Measurements from ENCODE around the gene TMEM132D. TPM values are rescaled to one million over a fixed set of nuclear protein-coding genes. Genes with fewer than 3 reads are reported as not detected.

Gene TMEM132D
- total RNA-seq, 3 donors from 2014 or later, result 0.09 to 0.24 (median 0.12) TPM

GRCh38 chr12:129701631-129702101 lies 202.2 kb downstream of the TMEM132D start:
- Histone ChIP-seq H3K4me3 (no peak overlapping the region), H3K9me3 (peaks cover 19% of the 10 kb centered on the region), H3K4me1 (ENCODE audit: low read depth) (no peaks in the 10 kb centered on the region), H3K36me3 (ENCODE audit: low read depth) (no peaks in the 10 kb centered on the region)
- DNase-seq, result peak in 1 of 3 donors; percentile 2
- TF ChIP-seq CTCF (IDR thresholded peaks at IDR 0.05), result no peak
- intact Hi-C loops (cut with DNase I, micrococcal nuclease), result no loop called here
- no peak for ATAC-seq

- intact Hi-C loops (cut with DNase I, micrococcal nuclease), result no loop called here
These were observed 203.8 kb downstream of the TMEM132D start for GRCh38 chr12:129700036-129700435.

GRCh38 chr12:129696926-129697325 lies 206.9 kb downstream of the TMEM132D start:
- Histone ChIP-seq H3K9me3 (no peaks in the 10 kb centered on the region), H3K4me1 (ENCODE audit: low read depth) (no peaks in the 10 kb centered on the region), H3K4me3 (no peak overlapping the region), H3K36me3 (ENCODE audit: low read depth) (no peaks in the 10 kb centered on the region)
- intact Hi-C loops (cut with DNase I, micrococcal nuclease), result no loop called here
- DNase-seq, result peak in 1 of 3 donors; percentile 16
- no peak for ATAC-seq
- TF ChIP-seq CTCF (IDR thresholded peaks at IDR 0.05), result no peak

More at GRCh38 chr12:129700036-129700435, 203.8 kb downstream of the TMEM132D start:
- no peaks in the 10 kb centered on the region for H3K4me1 ChIP-seq (ENCODE audit: low read depth)
- peaks cover 10% of the 10 kb centered on the region for H3K9me3 ChIP-seq
- DNase-seq, result no peak
- TF ChIP-seq CTCF (IDR thresholded peaks at IDR 0.05), result no peak
- H3K36me3 ChIP-seq (ENCODE audit: low read depth), result no peaks in the 10 kb centered on the region
- ATAC-seq, result no peak
- no peak overlapping the region for H3K4me3 ChIP-seq

GRCh38 chr12:129696405-129696804 lies 207.4 kb downstream of the TMEM132D start:
- H3K4me1 ChIP-seq (ENCODE audit: low read depth), result no peaks in the 10 kb centered on the region
- no peaks in the 10 kb centered on the region for H3K9me3 ChIP-seq
- no peak overlapping the region for H3K4me3 ChIP-seq
- intact Hi-C loops (cut with DNase I, micrococcal nuclease), result no loop called here
- no peak for TF ChIP-seq CTCF (IDR thresholded peaks at IDR 0.05)
- ATAC-seq, result no peak
- no peak for DNase-seq
- H3K36me3 ChIP-seq (ENCODE audit: low read depth), result no peaks in the 10 kb centered on the region

- ATAC-seq (no peak), DNase-seq (no peak)
- H3K9me3 ChIP-seq, result no peaks in the 10 kb centered on the region
- H3K36me3 ChIP-seq (ENCODE audit: low read depth), result no peaks in the 10 kb centered on the region
- no peaks in the 10 kb centered on the region for H3K4me1 ChIP-seq (ENCODE audit: low read depth)
- intact Hi-C loops (cut with DNase I, micrococcal nuclease), result no loop called here
- no peak overlapping the region for H3K4me3 ChIP-seq
- no peak for TF ChIP-seq CTCF (IDR thresholded peaks at IDR 0.05)
These were observed 210.1 kb downstream of the TMEM132D start for GRCh38 chr12:129693731-129694130.

- Histone ChIP-seq H3K4me3 (no peak overlapping the region), H3K9me3 (peaks cover 18% of the 10 kb centered on the region), H3K4me1 (ENCODE audit: low read depth) (no peaks in the 10 kb centered on the region), H3K36me3 (ENCODE audit: low read depth) (no peaks in the 10 kb centered on the region)
- DNase-seq, result no peak
- ATAC-seq, result no peak
- TF ChIP-seq CTCF (IDR thresholded peaks at IDR 0.05), result no peak
- intact Hi-C loops (cut with DNase I, micrococcal nuclease), result no loop called here
These were observed 216.1 kb downstream of the TMEM132D start for GRCh38 chr12:129687731-129688130.

Measured in mucosa of descending colon (tissue), 3 donors.